ENCODE data around the gene TNNI2.
A peak's percentile ranks its signal among the peaks of the same experiment; 100 is the strongest.

GRCh38 chr11:1882265-1883238 is 43.8 kb downstream of the TNNI2 start:
- TF ChIP-seq, protein P1, sequence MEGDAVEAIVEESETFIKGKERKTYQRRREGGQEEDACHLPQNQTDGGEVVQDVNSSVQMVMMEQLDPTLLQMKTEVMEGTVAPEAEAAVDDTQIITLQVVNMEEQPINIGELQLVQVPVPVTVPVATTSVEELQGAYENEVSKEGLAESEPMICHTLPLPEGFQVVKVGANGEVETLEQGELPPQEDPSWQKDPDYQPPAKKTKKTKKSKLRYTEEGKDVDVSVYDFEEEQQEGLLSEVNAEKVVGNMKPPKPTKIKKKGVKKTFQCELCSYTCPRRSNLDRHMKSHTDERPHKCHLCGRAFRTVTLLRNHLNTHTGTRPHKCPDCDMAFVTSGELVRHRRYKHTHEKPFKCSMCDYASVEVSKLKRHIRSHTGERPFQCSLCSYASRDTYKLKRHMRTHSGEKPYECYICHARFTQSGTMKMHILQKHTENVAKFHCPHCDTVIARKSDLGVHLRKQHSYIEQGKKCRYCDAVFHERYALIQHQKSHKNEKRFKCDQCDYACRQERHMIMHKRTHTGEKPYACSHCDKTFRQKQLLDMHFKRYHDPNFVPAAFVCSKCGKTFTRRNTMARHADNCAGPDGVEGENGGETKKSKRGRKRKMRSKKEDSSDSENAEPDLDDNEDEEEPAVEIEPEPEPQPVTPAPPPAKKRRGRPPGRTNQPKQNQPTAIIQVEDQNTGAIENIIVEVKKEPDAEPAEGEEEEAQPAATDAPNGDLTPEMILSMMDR (IDR thresholded peaks at IDR 0.05) = peak; percentile 75 to 89
- TF ChIP-seq POLR2AphosphoS5 (IDR thresholded peaks at IDR 0.05) (no peak), POLR2A (IDR thresholded peaks at IDR 0.05) (no peak)

Data from suprapubic skin (tissue), 4 donors.